Astrocyte of the spinal cord (primary cell): ENCODE results near the gene PRM2.
"Not testable (repeated sequence)": the region's sequence is repeated elsewhere in the genome, so short reads cannot be mapped to it uniquely, and the experiment has no call there.

Experiments used
- DNase-seq: peaks from one replicate; pipeline ENCODE4 v3.0.0; 2011; ENCODE audit warnings: low read depth, low spot score
- H3K4me3 ChIP-seq: 2 replicates; pipeline ENCODE4 v1.5.1; 2011; ENCODE audit warnings: low read depth, mild to moderate bottlenecking, low read length, moderate library complexity
- CTCF ChIP-seq: IDR thresholded peaks from 2 replicates; pipeline ENCODE4 v1.5.1; 2012; ENCODE audit warnings: low read depth, mild to moderate bottlenecking, low read length, inconsistent platforms
- in situ Hi-C: cut with HindIII; loops from 2 replicates; pipeline ENCODE4 v1.10.0; 2017; ENCODE audit warnings: low sequenced_read_pairs

PRM2 gene

GRCh38 chr16:11300560-11300892 lies 24.2 kb upstream of the PRM2 start:
- no peak for TF ChIP-seq CTCF
- no peak overlapping the region for H3K4me3 ChIP-seq
- DNase-seq, result no peak
- in situ Hi-C loops, result no loop called here

DNA sequence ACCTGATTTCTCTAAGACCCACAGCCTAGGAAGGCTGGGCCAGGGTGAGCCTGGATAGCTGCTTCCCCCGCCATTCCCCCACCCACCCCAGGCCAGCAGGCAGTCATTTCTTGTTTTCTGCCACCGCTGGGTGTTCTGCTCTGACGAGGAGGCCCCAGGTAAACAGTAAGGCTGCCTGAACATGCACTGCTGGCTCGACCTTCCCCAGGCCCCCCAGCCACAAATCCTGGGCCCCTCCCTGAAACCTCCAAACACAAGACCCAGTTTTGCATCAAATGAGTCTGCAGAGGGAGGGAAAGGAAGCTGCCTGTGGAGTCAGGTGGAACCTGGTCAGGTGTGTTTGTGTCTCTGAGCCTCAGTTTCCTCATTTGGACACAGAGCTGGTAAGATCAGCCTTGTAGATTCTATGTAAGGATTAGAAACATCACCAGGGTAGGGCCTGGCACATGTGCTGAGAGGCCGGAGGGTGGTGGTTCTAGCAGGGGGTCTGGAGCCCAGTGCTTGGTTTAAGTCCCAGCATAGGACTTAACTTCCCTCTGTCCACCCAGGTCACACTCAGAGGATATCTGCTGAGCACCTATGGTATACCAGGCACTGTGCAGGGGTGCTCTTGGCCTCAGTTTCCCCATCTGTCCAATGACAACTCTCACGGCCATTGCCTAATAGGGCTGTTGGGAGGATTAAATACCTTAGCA lies 23.7 kb upstream of the PRM2 start:
- no peak overlapping the region for H3K4me3 ChIP-seq
- TF ChIP-seq CTCF, result no peak
- in situ Hi-C loops, result no loop called here
- DNase-seq, result no peak

DNA sequence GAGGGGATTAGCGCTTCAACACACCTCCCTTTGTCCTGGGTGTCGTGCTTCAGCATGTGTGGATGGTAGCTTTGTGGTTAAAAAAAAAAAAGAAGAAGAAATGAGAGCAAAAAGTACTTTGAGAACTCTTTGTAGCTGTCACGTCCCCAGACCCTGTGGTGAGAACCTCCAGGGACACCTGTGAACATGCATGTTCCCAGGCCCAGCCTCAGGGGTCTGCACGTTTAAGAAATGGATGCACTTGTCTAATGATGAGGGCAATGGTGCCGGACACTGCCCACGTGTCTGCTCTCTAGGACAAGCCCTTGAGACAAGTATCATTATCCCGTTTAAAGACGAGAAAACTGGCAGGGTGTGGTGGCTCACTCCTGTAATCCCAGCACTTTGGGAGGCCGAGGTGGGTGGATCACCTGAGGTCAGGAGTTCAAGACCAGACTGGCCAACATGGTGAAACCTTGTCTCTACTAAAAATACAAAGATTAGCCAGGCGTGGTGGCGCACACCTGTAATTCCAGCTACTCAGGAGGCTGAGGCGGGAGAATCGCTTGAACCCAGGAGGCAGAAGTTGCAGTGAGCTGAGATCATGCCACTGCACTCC lies 22.8 kb upstream of the PRM2 start:
- DNase-seq, in situ Hi-C loops, H3K4me3 ChIP-seq: not testable (repeated sequence)

- no peak overlapping the region for H3K4me3 ChIP-seq
- DNase-seq, result no peak
- no peak for TF ChIP-seq CTCF
- in situ Hi-C loops, result no loop called here
Measured at GRCh38 chr16:11298143-11298900, 22.0 kb upstream of the PRM2 start.

GRCh38 chr16:11297492-11298142 lies 21.3 kb upstream of the PRM2 start:
- TF ChIP-seq CTCF, result no peak
- H3K4me3 ChIP-seq, result no peak overlapping the region
- in situ Hi-C loops, result no loop called here
- DNase-seq, result peak; percentile 73

GRCh38 chr16:11296706-11297491 lies 20.6 kb upstream of the PRM2 start:
- TF ChIP-seq CTCF, result no peak
- H3K4me3 ChIP-seq, result no peak overlapping the region
- in situ Hi-C loops, result no loop called here
- DNase-seq, result no peak
